Breast epithelium (tissue), 3 donors: ENCODE data around the gene SPAAR.

Experiments
- CTCF ChIP-seq, 3 donors: fragments of 450-650 bp; IDR thresholded peaks; one replicate each; pipeline ENCODE4 v1.5.1; 2016 to 2017; ENCODE audit warnings: antibody characterized with exemption in 3 of 3, mild to moderate bottlenecking in 3 of 3, moderate library complexity in 3 of 3
- POLR2A ChIP-seq: fragments of 450-650 bp; IDR thresholded peaks from one replicate; pipeline ENCODE4 v1.6.1; 2016; ENCODE audit warnings: antibody characterized with exemption, mild to moderate bottlenecking, moderate library complexity
- POLR2AphosphoS5 ChIP-seq, 3 donors: sonication (generic); formaldehyde crosslinking; IDR thresholded peaks; one replicate each; pipeline ENCODE4 v1.6.1; 2017; ENCODE audit warnings: antibody characterized with exemption in 3 of 3

GRCh38 chr9:35868933-35869332, 40.4 kb upstream of the SPAAR start:
- TF ChIP-seq CTCF (IDR thresholded peaks at IDR 0.05) (no peak), POLR2A (no peak), POLR2AphosphoS5 (IDR thresholded peaks at IDR 0.05) (no peak)
